ENCODE results near the gene ULBP3. TPM values are rescaled to one million over a fixed set of nuclear protein-coding genes. Genes with fewer than 3 reads are reported as not detected.
"Not testable (repeated sequence)": the region's sequence is repeated elsewhere in the genome, so short reads cannot be mapped to it uniquely, and the experiment has no call there.

The ULBP3 gene
- total RNA-seq, 1 donor: 11.2 TPM

DNA sequence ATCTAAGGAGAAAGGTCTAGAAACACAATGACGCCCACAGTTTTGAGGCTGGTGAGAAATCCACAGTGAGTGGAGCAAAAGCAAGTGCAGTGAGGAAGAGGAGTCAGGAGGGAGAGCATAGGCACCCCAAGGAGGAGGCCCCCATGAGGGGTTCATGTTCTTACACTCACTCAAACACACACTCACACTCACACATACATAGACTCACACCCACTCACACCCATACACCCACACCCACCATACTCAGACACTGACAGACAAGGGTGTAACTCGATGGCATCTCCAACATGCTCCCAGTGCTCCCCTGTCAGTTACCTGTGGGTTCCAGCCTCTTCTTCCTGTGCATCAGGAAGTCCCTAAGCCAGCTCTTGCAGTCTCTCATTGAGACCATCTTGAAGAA lies 3.8 kb downstream of the ULBP3 start:
- no peak for DNase-seq (ENCODE audit: insufficient read length, low spot score, missing footprints)
- no peak overlapping the region for H3K27ac ChIP-seq (ENCODE audit: low read depth, low read length)
- TF ChIP-seq, protein P1, sequence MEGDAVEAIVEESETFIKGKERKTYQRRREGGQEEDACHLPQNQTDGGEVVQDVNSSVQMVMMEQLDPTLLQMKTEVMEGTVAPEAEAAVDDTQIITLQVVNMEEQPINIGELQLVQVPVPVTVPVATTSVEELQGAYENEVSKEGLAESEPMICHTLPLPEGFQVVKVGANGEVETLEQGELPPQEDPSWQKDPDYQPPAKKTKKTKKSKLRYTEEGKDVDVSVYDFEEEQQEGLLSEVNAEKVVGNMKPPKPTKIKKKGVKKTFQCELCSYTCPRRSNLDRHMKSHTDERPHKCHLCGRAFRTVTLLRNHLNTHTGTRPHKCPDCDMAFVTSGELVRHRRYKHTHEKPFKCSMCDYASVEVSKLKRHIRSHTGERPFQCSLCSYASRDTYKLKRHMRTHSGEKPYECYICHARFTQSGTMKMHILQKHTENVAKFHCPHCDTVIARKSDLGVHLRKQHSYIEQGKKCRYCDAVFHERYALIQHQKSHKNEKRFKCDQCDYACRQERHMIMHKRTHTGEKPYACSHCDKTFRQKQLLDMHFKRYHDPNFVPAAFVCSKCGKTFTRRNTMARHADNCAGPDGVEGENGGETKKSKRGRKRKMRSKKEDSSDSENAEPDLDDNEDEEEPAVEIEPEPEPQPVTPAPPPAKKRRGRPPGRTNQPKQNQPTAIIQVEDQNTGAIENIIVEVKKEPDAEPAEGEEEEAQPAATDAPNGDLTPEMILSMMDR (IDR thresholded peaks at IDR 0.05; ENCODE audit: extremely low read depth, low read depth, low read length): no peak
- no peaks in the 10 kb centered on the region for H3K9me3 ChIP-seq (ENCODE audit: low read depth, low read length)
- peaks cover 7% of the 10 kb centered on the region for H3K4me1 ChIP-seq (ENCODE audit: insufficient read depth, low read length)
- H3K79me2 ChIP-seq (ENCODE audit: insufficient read depth, low read length): peaks cover 2% of the 10 kb centered on the region
- H3K27me3 ChIP-seq (ENCODE audit: insufficient read depth, low read length): no peaks in the 10 kb centered on the region
- no peak overlapping the region for H2AFZ ChIP-seq (ENCODE audit: low read length)
- H3K4me2 ChIP-seq (ENCODE audit: insufficient read depth, low read length): no peak overlapping the region
- peaks cover 10% of the 10 kb centered on the region for H3K36me3 ChIP-seq (ENCODE audit: insufficient read depth, low read length)
- H3K4me3 ChIP-seq (ENCODE audit: insufficient read depth, low read length): no peak overlapping the region
- H4K20me1 ChIP-seq (ENCODE audit: insufficient read depth, low read length): no peaks in the 10 kb centered on the region

GRCh38 chr6:150063640-150064039 lies 5.3 kb downstream of the ULBP3 start:
- H3K36me3 ChIP-seq (ENCODE audit: insufficient read depth, low read length): peaks cover 10% of the 10 kb centered on the region
- peaks cover 2% of the 10 kb centered on the region for H3K79me2 ChIP-seq (ENCODE audit: insufficient read depth, low read length)
- H3K9me3 ChIP-seq (ENCODE audit: low read depth, low read length): no peaks in the 10 kb centered on the region
- H3K4me3 ChIP-seq (ENCODE audit: insufficient read depth, low read length): no peak overlapping the region
- H2AFZ ChIP-seq (ENCODE audit: low read length): no peak overlapping the region
- no peak overlapping the region for H3K4me2 ChIP-seq (ENCODE audit: insufficient read depth, low read length)
- no peaks in the 10 kb centered on the region for H4K20me1 ChIP-seq (ENCODE audit: insufficient read depth, low read length)
- no peaks in the 10 kb centered on the region for H3K27me3 ChIP-seq (ENCODE audit: insufficient read depth, low read length)
- DNase-seq (ENCODE audit: insufficient read length, low spot score, missing footprints): no peak
- no peak overlapping the region for H3K27ac ChIP-seq (ENCODE audit: low read depth, low read length)
- TF ChIP-seq, protein P1 (IDR thresholded peaks at IDR 0.05; ENCODE audit: extremely low read depth, low read depth, low read length): no peak
- H3K4me1 ChIP-seq (ENCODE audit: insufficient read depth, low read length): peaks cover 7% of the 10 kb centered on the region

DNA sequence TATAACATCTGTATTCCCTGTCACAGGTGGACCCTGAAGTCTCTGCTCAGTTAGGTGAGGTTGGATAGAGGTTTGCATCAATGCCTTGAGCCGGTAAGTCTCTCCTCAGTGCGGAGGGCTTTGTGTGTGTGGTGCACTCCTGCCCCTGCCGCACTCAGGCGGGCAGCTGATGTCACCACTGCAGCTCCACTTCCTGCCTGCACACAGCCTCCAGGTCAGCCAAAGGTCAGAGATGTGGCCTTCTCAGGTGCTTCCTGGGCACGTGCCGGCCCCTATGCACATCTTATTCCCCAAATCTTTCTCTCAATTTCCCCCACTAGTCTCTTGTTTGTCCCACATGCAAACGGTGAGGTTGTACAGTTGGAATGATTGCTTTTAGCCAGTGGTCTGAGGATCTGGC lies 8.9 kb downstream of the ULBP3 start:
- H3K27ac ChIP-seq (ENCODE audit: low read depth, low read length); H3K9me3 ChIP-seq (ENCODE audit: low read depth, low read length); H2AFZ ChIP-seq (ENCODE audit: low read length); H3K4me2 ChIP-seq (ENCODE audit: insufficient read depth, low read length); DNase-seq (ENCODE audit: insufficient read length, low spot score, missing footprints); H3K79me2 ChIP-seq (ENCODE audit: insufficient read depth, low read length); H4K20me1 ChIP-seq (ENCODE audit: insufficient read depth, low read length); H3K4me1 ChIP-seq (ENCODE audit: insufficient read depth, low read length); H3K36me3 ChIP-seq (ENCODE audit: insufficient read depth, low read length); H3K4me3 ChIP-seq (ENCODE audit: insufficient read depth, low read length): not testable (repeated sequence)
- H3K27me3 ChIP-seq (ENCODE audit: insufficient read depth, low read length): peaks cover 16% of the 10 kb centered on the region

DNA sequence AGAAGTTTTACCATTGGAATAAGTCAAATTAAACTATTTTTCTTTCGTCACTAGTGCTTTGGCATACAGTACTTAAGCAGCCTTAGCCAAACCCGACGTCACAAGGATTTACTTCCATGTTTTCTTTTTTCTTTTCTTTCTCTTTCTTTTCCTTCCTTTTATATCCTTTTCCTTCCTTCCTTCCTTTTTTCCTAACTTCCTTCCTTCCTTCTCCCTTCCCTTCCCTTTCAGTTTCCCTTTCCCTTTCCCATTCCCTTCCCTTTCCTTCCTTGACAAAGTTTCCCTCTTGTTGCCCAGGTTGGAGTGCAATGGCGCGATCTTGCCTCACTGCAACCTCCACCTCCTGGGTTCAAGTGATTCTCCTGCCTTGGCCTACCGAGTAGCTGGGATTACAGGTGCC lies 9.9 kb downstream of the ULBP3 start:
- H3K27ac ChIP-seq (ENCODE audit: low read depth, low read length): no peak overlapping the region
- no peak overlapping the region for H3K4me3 ChIP-seq (ENCODE audit: insufficient read depth, low read length)
- no peaks in the 10 kb centered on the region for H3K4me1 ChIP-seq (ENCODE audit: insufficient read depth, low read length)
- TF ChIP-seq, protein P1 (IDR thresholded peaks at IDR 0.05; ENCODE audit: extremely low read depth, low read depth, low read length): no peak
- H3K9me3 ChIP-seq (ENCODE audit: low read depth, low read length): no peaks in the 10 kb centered on the region
- H4K20me1 ChIP-seq (ENCODE audit: insufficient read depth, low read length): no peaks in the 10 kb centered on the region
- no peak overlapping the region for H3K4me2 ChIP-seq (ENCODE audit: insufficient read depth, low read length)
- peaks cover 5% of the 10 kb centered on the region for H3K36me3 ChIP-seq (ENCODE audit: insufficient read depth, low read length)
- no peak for DNase-seq (ENCODE audit: insufficient read length, low spot score, missing footprints)
- no peaks in the 10 kb centered on the region for H3K79me2 ChIP-seq (ENCODE audit: insufficient read depth, low read length)
- H2AFZ ChIP-seq (ENCODE audit: low read length): no peak overlapping the region
- peaks cover 25% of the 10 kb centered on the region for H3K27me3 ChIP-seq (ENCODE audit: insufficient read depth, low read length)
